GM23248 (cell line): ENCODE data around the gene ZSCAN18.

Source experiments
- EZH2 ChIP-seq: fragments of 200-600 bp; sonication (generic); IDR thresholded peaks from 2 replicates; pipeline ENCODE4 v1.6.1; 2018; ENCODE audit warnings: antibody characterized with exemption, mild to moderate bottlenecking; ENCODE audit not compliant: insufficient read depth, poor library complexity, severe bottlenecking
- EZH2phosphoT487 ChIP-seq: fragments of 200-600 bp; sonication (generic); IDR thresholded peaks from 2 replicates; pipeline ENCODE4 v1.6.1; 2018; ENCODE audit warnings: antibody characterized with exemption, moderate library complexity, mild to moderate bottlenecking, low read depth; ENCODE audit not compliant: insufficient read depth

GRCh38 chr19:58095328-58095727 lies 2.7 kb downstream of the ZSCAN18 start:
- TF ChIP-seq EZH2 (no peak), EZH2phosphoT487 (no peak)
